Type B pancreatic cell (in vitro differentiated cells): Measurements from ENCODE around the gene PRKAR1B. TPM values are rescaled to one million over a fixed set of nuclear protein-coding genes. Genes with fewer than 3 reads are reported as not detected.

Experiments used
- DNase-seq: peaks from one replicate; pipeline ENCODE4 v3.0.0; 2021; ENCODE audit warnings: mixed read lengths; ENCODE audit not compliant: unreplicated experiment; ENCODE audit errors: extremely low spot score
- H3K27ac Mint-ChIP-seq: 2 replicates; pipeline ENCODE4 v1.8.0; 2021; ENCODE audit warnings: mild to moderate bottlenecking, mixed read lengths
- H3K27me3 Mint-ChIP-seq: 2 replicates; pipeline ENCODE4 v1.8.0; 2021; ENCODE audit warnings: mixed read lengths
- H3K36me3 Mint-ChIP-seq: 2 replicates; pipeline ENCODE4 v1.8.0; 2021; ENCODE audit warnings: mixed read lengths
- H3K4me1 Mint-ChIP-seq: one replicate; pipeline ENCODE4 v1.8.0; 2021; ENCODE audit warnings: mixed read lengths; ENCODE audit not compliant: unreplicated experiment
- H3K4me3 Mint-ChIP-seq: 2 replicates; pipeline ENCODE4 v1.8.0; 2021; ENCODE audit warnings: mild to moderate bottlenecking, mixed read lengths
- H3K9me3 Mint-ChIP-seq: 2 replicates; pipeline ENCODE4 v1.8.0; 2021; ENCODE audit warnings: mixed read lengths
- total RNA-seq: library from RNA; stranded (reverse); gene quantifications from 2 replicates; pipeline ENCODE4 v1.2.1, GENCODE V29; 2021; ENCODE audit warnings: low replicate concordance
- TF ChIP-seq, protein P1 (sequence below): fragments of 200-600 bp; sonication (generic); conservative IDR thresholded peaks from 2 replicates; pipeline ENCODE4 v1.5.0; 2021; ENCODE audit warnings: antibody characterized with exemption, mild to moderate bottlenecking

Gene PRKAR1B
- total RNA-seq, 1 donor from 2014 or later, result 26.1 TPM

DNA sequence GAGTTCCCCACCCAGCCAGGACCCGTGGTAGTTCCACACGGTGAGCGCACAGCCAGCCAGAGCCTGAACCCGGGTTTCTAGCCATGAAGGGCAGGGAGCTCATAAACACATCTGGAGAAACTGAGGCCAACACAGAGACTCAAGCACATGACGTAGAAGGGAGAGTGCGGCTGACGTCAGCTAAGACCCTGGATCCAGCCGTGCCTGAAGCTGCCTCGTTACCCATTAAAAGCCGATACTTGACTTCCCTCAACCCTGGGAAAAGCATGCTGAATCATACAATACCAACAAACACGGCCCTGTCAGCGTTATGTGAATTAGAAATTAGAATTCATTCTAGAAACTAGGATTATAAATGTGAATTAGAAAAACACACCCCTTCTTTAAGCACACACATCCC, 142.3 kb downstream of the PRKAR1B start:
- Mint-ChIP-seq H3K4me3 (no peak overlapping the region), H3K36me3 (peaks cover 33% of the 10 kb centered on the region), H3K27ac (no peak overlapping the region), H3K27me3 (no peaks in the 10 kb centered on the region), H3K4me1 (no peaks in the 10 kb centered on the region), H3K9me3 (peaks cover 8% of the 10 kb centered on the region)
- TF ChIP-seq, protein P1, sequence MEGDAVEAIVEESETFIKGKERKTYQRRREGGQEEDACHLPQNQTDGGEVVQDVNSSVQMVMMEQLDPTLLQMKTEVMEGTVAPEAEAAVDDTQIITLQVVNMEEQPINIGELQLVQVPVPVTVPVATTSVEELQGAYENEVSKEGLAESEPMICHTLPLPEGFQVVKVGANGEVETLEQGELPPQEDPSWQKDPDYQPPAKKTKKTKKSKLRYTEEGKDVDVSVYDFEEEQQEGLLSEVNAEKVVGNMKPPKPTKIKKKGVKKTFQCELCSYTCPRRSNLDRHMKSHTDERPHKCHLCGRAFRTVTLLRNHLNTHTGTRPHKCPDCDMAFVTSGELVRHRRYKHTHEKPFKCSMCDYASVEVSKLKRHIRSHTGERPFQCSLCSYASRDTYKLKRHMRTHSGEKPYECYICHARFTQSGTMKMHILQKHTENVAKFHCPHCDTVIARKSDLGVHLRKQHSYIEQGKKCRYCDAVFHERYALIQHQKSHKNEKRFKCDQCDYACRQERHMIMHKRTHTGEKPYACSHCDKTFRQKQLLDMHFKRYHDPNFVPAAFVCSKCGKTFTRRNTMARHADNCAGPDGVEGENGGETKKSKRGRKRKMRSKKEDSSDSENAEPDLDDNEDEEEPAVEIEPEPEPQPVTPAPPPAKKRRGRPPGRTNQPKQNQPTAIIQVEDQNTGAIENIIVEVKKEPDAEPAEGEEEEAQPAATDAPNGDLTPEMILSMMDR, result no peak
- no peak for DNase-seq

DNA sequence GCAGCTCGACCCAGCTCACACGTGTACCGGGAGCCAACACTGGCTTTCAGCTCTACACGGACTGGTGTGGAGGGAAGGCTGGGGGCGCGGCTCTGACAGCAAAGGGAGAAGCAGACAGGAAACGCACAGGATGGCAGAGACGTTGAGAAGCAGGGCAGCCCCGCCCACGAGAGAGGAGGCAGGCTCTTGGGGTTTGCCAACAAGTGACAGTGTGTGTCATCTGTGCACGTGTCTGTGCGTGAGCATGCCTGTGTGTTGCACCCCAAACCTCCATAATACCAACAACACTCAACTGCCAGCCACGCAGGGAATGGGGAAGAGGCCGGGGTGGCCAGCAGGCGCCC, 143.0 kb downstream of the PRKAR1B start:
- no peaks in the 10 kb centered on the region for H3K27me3 Mint-ChIP-seq
- H3K9me3 Mint-ChIP-seq, result peaks cover 8% of the 10 kb centered on the region
- no peak for DNase-seq
- peaks cover 31% of the 10 kb centered on the region for H3K36me3 Mint-ChIP-seq
- TF ChIP-seq, protein P1, result no peak
- no peak overlapping the region for H3K27ac Mint-ChIP-seq
- no peaks in the 10 kb centered on the region for H3K4me1 Mint-ChIP-seq
- no peak overlapping the region for H3K4me3 Mint-ChIP-seq

DNA sequence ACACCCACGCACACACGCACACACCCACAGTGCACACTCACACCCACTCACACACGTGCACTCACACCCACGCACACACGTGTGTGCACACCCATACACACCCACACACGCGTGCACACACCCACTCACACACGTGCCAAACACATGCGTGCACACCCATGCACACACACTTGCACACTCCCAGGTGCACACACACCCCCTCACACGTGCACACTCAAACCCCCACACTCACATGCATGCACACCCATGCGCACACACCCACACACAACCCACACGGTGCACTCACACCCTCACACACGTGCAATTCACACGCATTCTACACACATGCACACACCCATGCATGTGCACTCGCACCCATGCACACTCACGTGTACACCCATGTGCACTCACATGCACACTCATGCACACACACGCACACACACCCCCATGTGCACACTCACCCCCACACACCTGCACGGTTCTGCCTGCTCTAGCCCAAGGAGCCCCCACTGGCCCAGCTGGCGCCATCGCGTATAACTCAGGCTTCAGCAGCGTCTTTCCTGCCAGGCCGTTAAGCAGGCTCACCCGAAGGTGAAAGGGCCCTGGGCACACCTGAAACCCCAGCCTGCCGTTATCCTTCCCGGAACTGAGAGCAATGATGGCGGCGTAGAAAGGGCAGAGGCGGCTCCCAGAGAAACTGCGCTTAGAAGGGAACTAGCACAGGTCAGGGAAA, 143.5 kb downstream of the PRKAR1B start:
- no peak overlapping the region for H3K27ac Mint-ChIP-seq

DNA sequence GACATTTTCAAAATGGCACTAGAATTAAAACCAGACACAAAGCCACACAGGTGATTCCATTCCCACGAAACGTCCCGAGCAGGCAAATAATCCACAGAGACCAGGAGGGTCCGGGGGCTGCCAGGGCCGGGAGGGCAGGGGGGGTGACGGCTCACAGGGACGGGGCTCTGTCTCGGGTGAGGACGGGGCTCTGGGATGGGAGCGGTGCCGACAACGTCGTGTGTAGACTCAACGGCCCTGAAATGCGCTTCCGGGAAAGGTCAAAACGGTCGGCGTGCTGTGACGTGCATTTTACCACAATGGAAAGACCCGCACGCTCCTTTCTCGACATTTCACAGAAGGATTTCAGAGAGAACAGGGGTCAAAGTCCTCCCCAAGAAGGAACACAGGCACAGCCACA, 144.2 kb downstream of the PRKAR1B start:
- Mint-ChIP-seq H3K36me3 (peaks cover 20% of the 10 kb centered on the region), H3K4me1 (no peaks in the 10 kb centered on the region), H3K27me3 (no peaks in the 10 kb centered on the region), H3K9me3 (no peaks in the 10 kb centered on the region), H3K4me3 (no peak overlapping the region), H3K27ac (no peak overlapping the region)
- TF ChIP-seq, protein P1, result no peak
- DNase-seq, result no peak

More for the DNA sequence above, 143.5 kb downstream of the PRKAR1B start:
- no peak for DNase-seq
- H3K36me3 Mint-ChIP-seq, result peaks cover 26% of the 10 kb centered on the region
- TF ChIP-seq, protein P1, result no peak
- no peaks in the 10 kb centered on the region for H3K27me3 Mint-ChIP-seq
- H3K4me3 Mint-ChIP-seq, result no peak overlapping the region
- H3K9me3 Mint-ChIP-seq, result peaks cover 5% of the 10 kb centered on the region
- H3K4me1 Mint-ChIP-seq, result no peaks in the 10 kb centered on the region

DNA sequence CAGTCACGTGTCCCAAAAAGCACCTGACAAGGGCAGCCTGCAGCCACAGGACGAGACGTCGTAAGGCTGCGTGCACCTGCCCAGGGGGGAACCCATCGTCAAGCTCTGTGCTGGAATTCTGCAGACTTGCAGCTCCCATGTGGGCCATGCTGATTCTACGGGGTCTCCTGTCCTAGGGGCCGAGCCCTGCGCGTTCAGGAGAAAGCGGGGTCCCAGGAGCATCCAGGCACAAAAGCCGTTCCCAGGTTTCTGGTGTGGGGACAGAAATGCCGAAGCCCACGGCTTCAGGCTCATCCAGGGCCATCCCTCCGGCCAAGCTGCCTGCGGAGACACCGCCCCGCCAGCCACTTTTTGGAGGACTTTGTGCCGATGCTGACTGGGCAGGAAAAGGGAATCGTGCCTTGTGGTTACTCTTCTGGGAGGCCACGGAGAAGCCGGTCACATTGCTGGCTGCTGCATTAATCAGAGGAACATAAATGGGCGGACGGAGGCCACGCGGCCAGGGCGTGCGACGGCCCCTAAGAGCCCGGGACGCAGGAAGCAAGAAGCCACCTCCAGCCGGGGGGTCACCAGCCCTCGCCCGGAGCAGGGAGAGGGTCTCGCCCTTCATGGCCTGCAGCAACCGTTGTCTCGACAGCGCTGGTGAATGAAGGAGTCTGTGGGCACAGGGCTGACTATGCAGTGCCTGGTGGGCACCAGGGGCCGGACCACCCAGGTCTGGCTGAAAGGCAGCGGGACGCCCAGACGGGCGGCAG, 144.8 kb downstream of the PRKAR1B start:
- no peak overlapping the region for H3K4me3 Mint-ChIP-seq
- no peaks in the 10 kb centered on the region for H3K27me3 Mint-ChIP-seq
- H3K9me3 Mint-ChIP-seq, result no peaks in the 10 kb centered on the region
- no peaks in the 10 kb centered on the region for H3K4me1 Mint-ChIP-seq
- peaks cover 17% of the 10 kb centered on the region for H3K36me3 Mint-ChIP-seq
- H3K27ac Mint-ChIP-seq, result no peak overlapping the region
- no peak for DNase-seq
- TF ChIP-seq, protein P1, result no peak
